HepG2 (cell line): ENCODE data around the gene PPP1CB. TPM values are rescaled to one million over a fixed set of nuclear protein-coding genes. Genes with fewer than 3 reads are reported as not detected.

Source experiments
- ATAC-seq: fragments of 200-7000 bp; cut with Tn5 transposase; 3 replicates; pipeline ENCODE4 v1.9.1; 2020; ENCODE audit warnings: mild to moderate bottlenecking, moderate library complexity
- BruUV-seq: library from RNA; stranded (reverse); fragments of 400-500 nt; replicated peaks from 2 replicates; lab custom pipeline; 2021; lab: Mats Ljungman, UMichigan
- CTCF ChIA-PET: fragments of 300-600 bp; formaldehyde crosslinking; extraction: SDS; loops from one replicate; lab custom pipeline; 2021; ENCODE audit warnings: low total read pairs, inconsistent platforms, low intra/inter-chr PET ratio; lab: Yijun Ruan, JAX
- POLR2A ChIA-PET: fragments of 350-600 bp; sonication (Branson Sonifier 250); formaldehyde crosslinking; loops from one replicate; lab custom pipeline; 2020; ENCODE audit warnings: antibody characterized with exemption, inconsistent platforms; lab: Yijun Ruan, JAX
- DNase-seq: peaks from one replicate; pipeline ENCODE4 v3.0.0-alpha.2; 2015; ENCODE audit warnings: low spot score
- FAIRE-seq: peaks from 3 replicates; lab custom pipeline; 2011; peaks lifted over from hg19 to GRCh38; lab: Jason Lieb, UNC
- H2AFZ ChIP-seq: one replicate; pipeline ENCODE4 v1.6.1; 2011; ENCODE audit warnings: low read length, inconsistent platforms
- H3K27ac ChIP-seq: fragments of 300-600 bp; 3 replicates; pipeline ENCODE4 v1.8.0; 2011; ENCODE audit warnings: mixed run types, mild to moderate bottlenecking, mixed read lengths, low read length, inconsistent platforms; ENCODE audit not compliant: insufficient read depth; ENCODE audit errors: extremely low read length
- H3K27me3 ChIP-seq, 2 experiments: fragments of 200-600 bp in 1 of 2; 2 replicates in 1 of 2; 3 replicates in 1 of 2; pipeline versions ENCODE4 v1.6.0 to v1.8.0; 2011; ENCODE audit warnings: low read length in 2 of 2, mild to moderate bottlenecking in 2 of 2, moderate library complexity in 2 of 2, inconsistent platforms in 1 of 2; ENCODE audit not compliant: insufficient read depth in 2 of 2, control insufficient read depth in 1 of 2
- H3K36me3 ChIP-seq, 2 experiments: fragments of 200-600 bp in 1 of 2; replicated peaks in 1 of 2; 2 replicates in 1 of 2; 3 replicates in 1 of 2; pipeline versions ENCODE4 v1.5.1 to v1.8.0; 2011; ENCODE audit warnings: low read length in 2 of 2, inconsistent platforms in 1 of 2; ENCODE audit not compliant: insufficient read depth in 2 of 2, control insufficient read depth in 1 of 2
- H3K4me1 ChIP-seq: 2 replicates; pipeline ENCODE4 v1.5.1; 2012; ENCODE audit warnings: low read length, inconsistent platforms; ENCODE audit not compliant: insufficient read depth
- H3K4me2 ChIP-seq: 2 replicates; pipeline ENCODE4 v1.6.0; 2011; ENCODE audit warnings: low read depth, low read length, inconsistent platforms
- H3K4me3 ChIP-seq, 3 experiments: fragments of 200-600 bp in 1 of 3; sonication (generic), shearing (Covaris generic) in 1 of 3; replicated peaks in 1 of 3; 2 replicates each; pipeline ENCODE4 v1.5.1; 2011 to 2016; ENCODE audit warnings: low read length in 3 of 3, inconsistent platforms in 2 of 3, low read depth in 2 of 3, mild to moderate bottlenecking in 2 of 3, control low read depth in 1 of 3, mixed read lengths in 1 of 3; ENCODE audit not compliant: insufficient read depth in 1 of 3
- H3K79me2 ChIP-seq: one replicate; pipeline ENCODE4 v1.6.1; 2011; ENCODE audit warnings: low read length, inconsistent platforms; ENCODE audit not compliant: insufficient read depth
- H3K9ac ChIP-seq: 2 replicates; pipeline ENCODE4 v1.6.0; 2011; ENCODE audit warnings: mild to moderate bottlenecking, low read depth, low read length, inconsistent platforms; ENCODE audit not compliant: insufficient read depth
- H3K9me3 ChIP-seq: 2 replicates; pipeline ENCODE4 v1.5.1; 2012; ENCODE audit warnings: mild to moderate bottlenecking, low read length
- H4K20me1 ChIP-seq: 2 replicates; pipeline ENCODE4 v1.6.0; 2011; ENCODE audit warnings: inconsistent platforms, mild to moderate bottlenecking, low read length, moderate library complexity; ENCODE audit not compliant: insufficient read depth
- FIP1L1 ChIP-seq: fragments of 200-400 bp; formaldehyde crosslinking; IDR thresholded peaks from 2 replicates; pipeline ENCODE4 v1.6.1; 2018; ENCODE audit warnings: low read depth, mild to moderate bottlenecking, low read length, moderate library complexity, borderline replicate concordance; ENCODE audit not compliant: insufficient read depth
- HNRNPUL1 ChIP-seq: fragments of 200-400 bp; formaldehyde crosslinking; IDR thresholded peaks from 2 replicates; pipeline ENCODE4 v1.6.1; 2017; ENCODE audit warnings: low read depth, mild to moderate bottlenecking, low read length, moderate library complexity
- KDM5B ChIP-seq: sonication (generic); formaldehyde crosslinking; IDR thresholded peaks from 2 replicates; pipeline ENCODE4 v1.4.0; 2020; ENCODE audit warnings: missing genetic modification reagents, mild to moderate bottlenecking, borderline replicate concordance
- MATR3 ChIP-seq: sonication (generic); formaldehyde crosslinking; IDR thresholded peaks from 2 replicates; pipeline ENCODE4 v1.4.0; 2020; ENCODE audit warnings: missing genetic modification reagents
- PAWR ChIP-seq: sonication (generic); formaldehyde crosslinking; IDR thresholded peaks from 2 replicates; pipeline ENCODE4 v1.4.0; 2020; ENCODE audit warnings: missing genetic modification reagents, mild to moderate bottlenecking, borderline replicate concordance
- REPIN1 ChIP-seq: sonication (generic); formaldehyde crosslinking; IDR thresholded peaks from 2 replicates; pipeline ENCODE4 v1.8.0; 2022; ENCODE audit warnings: missing genetic modification reagents, low read depth, mild to moderate bottlenecking, borderline replicate concordance
- RFX5 ChIP-seq: IDR thresholded peaks from 2 replicates; pipeline ENCODE4 v1.6.1; 2011; ENCODE audit warnings: low read depth, low read length, improper control_type of control experiment
- UBTF ChIP-seq: sonication (generic); formaldehyde crosslinking; IDR thresholded peaks from 2 replicates; pipeline ENCODE4 v1.4.0; 2020; ENCODE audit warnings: mild to moderate bottlenecking, missing genetic modification reagents
- ZBTB25 ChIP-seq: IDR thresholded peaks from 2 replicates; pipeline ENCODE4 v1.6.1; 2018; ENCODE audit warnings: missing genetic modification reagents
- ZBTB3 ChIP-seq: sonication (generic); formaldehyde crosslinking; IDR thresholded peaks from 2 replicates; pipeline ENCODE4 v1.4.0; 2020; ENCODE audit warnings: low read depth, mild to moderate bottlenecking, moderate library complexity, missing genetic modification reagents, borderline replicate concordance
- ZBTB4 ChIP-seq: sonication (generic); formaldehyde crosslinking; IDR thresholded peaks from 2 replicates; pipeline ENCODE4 v1.4.0; 2020; ENCODE audit warnings: missing genetic modification reagents, mild to moderate bottlenecking, borderline replicate concordance
- ZBTB7B ChIP-seq: sonication (generic); formaldehyde crosslinking; IDR thresholded peaks from 2 replicates; pipeline ENCODE4 v1.4.0; 2020; ENCODE audit warnings: missing genetic modification reagents
- ZNF136 ChIP-seq: sonication (generic); formaldehyde crosslinking; IDR thresholded peaks from 2 replicates; pipeline ENCODE4 v1.8.1; 2022; ENCODE audit warnings: low read depth, mild to moderate bottlenecking, moderate library complexity, missing genetic modification reagents
- ZNF674 ChIP-seq: sonication (generic); formaldehyde crosslinking; IDR thresholded peaks from 2 replicates; pipeline ENCODE4 v1.5.0; 2020; ENCODE audit warnings: low read depth, mild to moderate bottlenecking, missing genetic modification reagents
- ZNF740 ChIP-seq: sonication (generic); formaldehyde crosslinking; IDR thresholded peaks from 2 replicates; pipeline ENCODE4 v1.4.0; 2020; ENCODE audit warnings: missing genetic modification reagents
- ZSCAN31 ChIP-seq: sonication (generic); formaldehyde crosslinking; IDR thresholded peaks from 2 replicates; pipeline ENCODE4 v1.5.0; 2020; ENCODE audit warnings: low read depth, mild to moderate bottlenecking, missing genetic modification reagents
- WGBS: methylation state at CpG from one replicate; pipeline ENCODE4 v1.1.6; 2017; ENCODE audit warnings: low lambda C conversion rate; 5-methylcytosine and 5-hydroxymethylcytosine counted together
- in situ Hi-C: cut with HindIII; loops from 2 replicates; pipeline ENCODE4 v1.10.0; 2017; ENCODE audit warnings: low pct_unique_long_range_greater_than_20kb; ENCODE audit not compliant: extremely low pct_ligation_motif_present
- intact Hi-C: fragments of 100-400 bp; cut with micrococcal nuclease; formaldehyde crosslinking; loops from one replicate; pipeline ENCODE4 v1.10.0; 2022; ENCODE audit not compliant: unreplicated experiment
- polyA plus RNA-seq, 8 experiments: library from polyadenylated mRNA; depleted of rRNA in 3 of 8; stranded (reverse) in 7 of 8; unstranded in 1 of 8; fragments of >200 nt; fragmentation: Illumina TruSeq in 4 of 8; extraction: Trizol in 4 of 8; gene quantifications; 2 replicates each; pipeline versions ENCODE4 v1.2.1 to v1.2.3, GENCODE V29; 2011 to 2016; ENCODE audit warnings: low read depth in 4 of 8, missing spikeins in 1 of 8, mixed read lengths in 1 of 8; ENCODE audit not compliant: insufficient read depth in 1 of 8
- total RNA-seq, 5 experiments: library from RNA; depleted of rRNA; stranded (reverse); fragments of >200 nt; fragmentation: Illumina TruSeq; extraction: Trizol; gene quantifications; 2 replicates each; pipeline ENCODE4 v1.2.3, GENCODE V29; 2016; ENCODE audit warnings: low read depth in 1 of 5

Gene PPP1CB
- total and polyA plus RNA-seq, 2 of the 13 experiments (the other 11 are each of a cell fraction or from before 2014, with no cell fraction given): 46.9 to 109 TPM

GRCh38 chr2:28725021-28725711 is 26.5 kb upstream of the PPP1CB start (continued):
- TF ChIP-seq KDM5B (CRISPR knock-in tag) (no peak), ZNF136 (CRISPR knock-in tag) (no peak), FIP1L1 (no peak), ZNF740 (no peak), ZBTB7B (CRISPR knock-in tag) (no peak)

- no peaks in the 10 kb centered on the region for H4K20me1 ChIP-seq
- no peak overlapping the region for H2AFZ ChIP-seq
- no peak overlapping the region for H3K9ac ChIP-seq
- DNase-seq (no peak), ATAC-seq (no peak), FAIRE-seq (no peak)
- BruUV-seq: no TSS peak
- H3K27ac ChIP-seq: no peak overlapping the region
- no peaks in the 10 kb centered on the region for H3K79me2 ChIP-seq
- 93% methylated on average over 4 of the region's 4 CpGs for WGBS
- ChIA-PET POLR2A (interaction anchor here (2.7 kb wide), 1 partner anchor 26 kb away, joined by 7 read pairs; the partner anchor contains the start of gene PPP1CB), CTCF (no interaction called here)
- no peak overlapping the region for H3K4me3 ChIP-seq
- in situ Hi-C loops (no loop called here), intact Hi-C loops (no loop called here)
- no peaks in the 10 kb centered on the region for H3K9me3 ChIP-seq
- H3K27me3 ChIP-seq: no peaks in the 10 kb centered on the region
- H3K36me3 ChIP-seq: no peaks in the 10 kb centered on the region
- H3K4me2 ChIP-seq: no peak overlapping the region
- peaks cover 8% of the 10 kb centered on the region for H3K4me1 ChIP-seq
- TF ChIP-seq RFX5: no peak
- no peak for TF ChIP-seq ZSCAN31 (CRISPR knock-in tag)
- no peak for TF ChIP-seq MATR3 (CRISPR knock-in tag)
- TF ChIP-seq ZBTB4 (CRISPR knock-in tag): no peak
- no peak for TF ChIP-seq REPIN1
- TF ChIP-seq HNRNPUL1: no peak
- no peak for TF ChIP-seq ZBTB25
- TF ChIP-seq PAWR (CRISPR knock-in tag): no peak
- TF ChIP-seq ZBTB3: no peak
- TF ChIP-seq ZNF674 (CRISPR knock-in tag): no peak
- no peak for TF ChIP-seq UBTF (CRISPR knock-in tag)
These were observed 25.5 kb upstream of the PPP1CB start for GRCh38 chr2:28726177-28726576.
